Esophagus squamous epithelium (tissue), 5 donors: ENCODE measurements around the gene DNAJB6. TPM values are rescaled to one million over a fixed set of nuclear protein-coding genes. Genes with fewer than 3 reads are reported as not detected.

Experiments used
- DNase-seq: peaks from one replicate; lab custom pipeline; 2025; lab: John Stamatoyannopoulos, UW
- H3K27ac ChIP-seq, 4 donors: fragments of 200-600 bp; sonication (generic); one replicate each; pipeline ENCODE4 v1.5.1; 2016 to 2019; ENCODE audit warnings: mild to moderate bottlenecking in 1 of 4
- H3K27me3 ChIP-seq, 4 donors: fragments of 200-600 bp; sonication (generic); 1 replicate in 3 of 4; 2 replicates in 1 of 4; pipeline versions ENCODE4 v1.5.1 to v1.6.0; 2017 to 2021; ENCODE audit warnings: antibody characterized with exemption in 1 of 4
- H3K36me3 ChIP-seq, 3 donors: fragments of 200-600 bp; sonication (generic); one replicate each; pipeline ENCODE4 v1.5.1; 2016 to 2019
- H3K4me1 ChIP-seq, 3 donors: fragments of 200-600 bp; sonication (generic); one replicate each; pipeline ENCODE4 v1.5.1; 2017 to 2019
- H3K4me3 ChIP-seq, 4 donors: fragments of 200-600 bp; sonication (generic); 1 replicate in 3 of 4; 2 replicates in 1 of 4; pipeline ENCODE4 v1.5.1; 2016 to 2019; ENCODE audit warnings: mild to moderate bottlenecking in 2 of 4, moderate library complexity in 1 of 4
- H3K9me3 ChIP-seq, 3 donors: fragments of 200-600 bp; sonication (generic); one replicate each; pipeline ENCODE4 v1.5.1; 2016 to 2019
- POLR2A ChIP-seq, 4 donors: fragments of 450-650 bp; IDR thresholded peaks; one replicate each; pipeline ENCODE4 v1.6.1; 2017; ENCODE audit warnings: antibody characterized with exemption in 4 of 4, mild to moderate bottlenecking in 4 of 4, moderate library complexity in 3 of 4
- WGBS, 2 donors: methylation state at CpG; one replicate each; pipeline ENCODE4 v1.1.5; 2018; 5-methylcytosine and 5-hydroxymethylcytosine counted together
- intact Hi-C: fragments of 100-400 bp; cut with DNase I; formaldehyde crosslinking; loops from one replicate; pipeline ENCODE4 v1.15.0; 2022
- total RNA-seq, 4 donors: library from RNA; depleted of rRNA; stranded (reverse); fragments of >200 nt; gene quantifications; one replicate each; pipeline ENCODE4 v1.1.0, GENCODE V29; 2016
- TF ChIP-seq, protein P1 (sequence below), 6 experiments: fragments of 450-650 bp in 4 of 6; fragments of 200-600 bp in 2 of 6; sonication (generic) in 2 of 6; IDR thresholded peaks; one replicate each; pipeline ENCODE4 v1.5.1; 2016 to 2019; ENCODE audit warnings: antibody characterized with exemption in 6 of 6, mild to moderate bottlenecking in 4 of 6, moderate library complexity in 4 of 6
- donor health status: DM: yes; HTN: yes; CAD: no.

The DNAJB6 gene
- total RNA-seq, 4 donors from 2014 or later, result 96.5 to 193 (median 160) TPM

DNA sequence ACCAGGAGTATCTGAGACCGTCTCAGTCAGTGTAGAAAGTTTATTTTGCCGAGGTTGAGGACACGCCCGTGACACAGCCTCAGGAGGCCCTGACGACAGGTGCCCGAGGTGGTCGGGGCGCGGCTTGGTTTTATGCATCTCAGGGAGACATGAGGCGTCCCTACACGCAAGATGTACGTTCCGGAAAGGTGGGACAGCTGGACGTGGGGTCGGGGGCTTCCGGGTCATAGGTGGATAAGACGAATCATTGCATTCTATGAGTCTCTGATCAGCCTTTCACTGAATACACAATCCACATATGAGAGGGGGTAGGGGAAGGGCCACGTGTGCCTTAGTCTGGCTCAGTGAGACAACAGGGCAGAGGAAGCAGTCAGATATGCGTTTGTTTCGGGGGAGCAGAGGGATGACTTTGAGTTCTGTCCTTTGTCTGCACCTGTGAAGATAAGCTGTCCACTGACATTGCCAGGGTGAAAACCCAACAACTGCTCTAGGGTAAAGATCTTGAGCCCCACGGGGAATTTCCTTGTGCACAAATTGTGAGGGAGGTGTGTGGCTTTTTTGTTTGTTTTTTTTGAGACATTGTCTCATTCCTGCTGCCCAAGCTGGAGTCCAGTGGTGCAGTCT, 66.2 kb downstream of the DNAJB6 start:
- no peaks in the 10 kb centered on the region for H3K27me3 ChIP-seq
- 75 to 81% methylated on average over 10 to 13 of the region's 21 CpGs for WGBS, 2 donors
- H3K36me3 ChIP-seq, result peaks cover 0 to 86% (median 0%) of the 10 kb centered on the region in 3 donors
- no peak overlapping the region for H3K4me3 ChIP-seq
- H3K4me1 ChIP-seq, result peaks cover 0 to 12% (median 3%) of the 10 kb centered on the region in 3 donors
- TF ChIP-seq, protein P1, sequence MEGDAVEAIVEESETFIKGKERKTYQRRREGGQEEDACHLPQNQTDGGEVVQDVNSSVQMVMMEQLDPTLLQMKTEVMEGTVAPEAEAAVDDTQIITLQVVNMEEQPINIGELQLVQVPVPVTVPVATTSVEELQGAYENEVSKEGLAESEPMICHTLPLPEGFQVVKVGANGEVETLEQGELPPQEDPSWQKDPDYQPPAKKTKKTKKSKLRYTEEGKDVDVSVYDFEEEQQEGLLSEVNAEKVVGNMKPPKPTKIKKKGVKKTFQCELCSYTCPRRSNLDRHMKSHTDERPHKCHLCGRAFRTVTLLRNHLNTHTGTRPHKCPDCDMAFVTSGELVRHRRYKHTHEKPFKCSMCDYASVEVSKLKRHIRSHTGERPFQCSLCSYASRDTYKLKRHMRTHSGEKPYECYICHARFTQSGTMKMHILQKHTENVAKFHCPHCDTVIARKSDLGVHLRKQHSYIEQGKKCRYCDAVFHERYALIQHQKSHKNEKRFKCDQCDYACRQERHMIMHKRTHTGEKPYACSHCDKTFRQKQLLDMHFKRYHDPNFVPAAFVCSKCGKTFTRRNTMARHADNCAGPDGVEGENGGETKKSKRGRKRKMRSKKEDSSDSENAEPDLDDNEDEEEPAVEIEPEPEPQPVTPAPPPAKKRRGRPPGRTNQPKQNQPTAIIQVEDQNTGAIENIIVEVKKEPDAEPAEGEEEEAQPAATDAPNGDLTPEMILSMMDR (IDR thresholded peaks at IDR 0.05), result no peak
- no peak for TF ChIP-seq POLR2A (IDR thresholded peaks at IDR 0.05)
- intact Hi-C loops, result no loop called here
- no peaks in the 10 kb centered on the region for H3K9me3 ChIP-seq
- H3K27ac ChIP-seq, result no peak overlapping the region
- DNase-seq, result no peak

DNA sequence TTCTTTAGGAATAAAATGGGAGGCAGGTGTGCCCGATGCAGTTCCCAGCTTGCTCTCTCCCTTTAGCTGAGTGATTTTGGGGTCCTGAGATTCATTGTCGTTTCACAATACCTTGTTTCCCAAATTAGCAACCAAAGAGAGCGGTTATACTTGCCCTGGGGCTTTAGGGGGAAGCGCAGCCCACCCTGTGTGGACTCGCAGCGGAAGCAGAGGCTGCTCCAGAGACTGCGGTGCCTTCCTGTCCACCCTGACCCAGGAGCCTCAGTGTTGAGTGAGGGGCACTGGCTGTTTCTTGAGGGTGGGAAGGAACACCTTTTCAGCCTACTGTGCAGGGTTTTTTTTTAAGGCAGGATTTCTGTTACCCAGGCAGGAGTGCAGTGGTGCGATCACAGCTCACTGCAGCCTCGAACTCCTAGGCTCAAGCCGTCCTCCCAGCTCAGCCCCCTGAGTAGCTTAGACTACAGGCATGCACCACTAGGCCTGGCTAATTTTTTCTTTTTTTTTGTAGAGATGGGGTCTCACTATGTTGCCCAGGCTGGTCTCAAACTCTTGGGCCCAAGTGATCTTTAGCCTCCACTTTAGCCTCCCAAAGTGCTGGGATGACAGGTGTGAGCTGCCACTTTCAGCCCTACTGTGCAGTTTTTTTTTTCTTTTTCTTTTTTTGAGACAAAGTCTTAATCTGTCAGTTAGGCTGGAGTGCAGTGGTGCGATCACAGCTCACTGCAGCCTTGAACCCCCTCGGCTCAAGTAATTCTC, 67.0 kb downstream of the DNAJB6 start:
- peaks cover 0 to 6% (median 0%) of the 10 kb centered on the region in 3 donors for H3K4me1 ChIP-seq
- intact Hi-C loops, result no loop called here
- no peak overlapping the region for H3K27ac ChIP-seq
- no peak for DNase-seq
- no peaks in the 10 kb centered on the region for H3K27me3 ChIP-seq
- no peaks in the 10 kb centered on the region for H3K9me3 ChIP-seq
- H3K36me3 ChIP-seq, result peaks cover 0 to 88% (median 0%) of the 10 kb centered on the region in 3 donors
- 88 to 100% methylated on average over 3 to 11 of the region's 12 CpGs for WGBS, 2 donors
- H3K4me3 ChIP-seq, result no peak overlapping the region
- TF ChIP-seq POLR2A (IDR thresholded peaks at IDR 0.05), result no peak
- TF ChIP-seq, protein P1 (IDR thresholded peaks at IDR 0.05), result no peak

DNA sequence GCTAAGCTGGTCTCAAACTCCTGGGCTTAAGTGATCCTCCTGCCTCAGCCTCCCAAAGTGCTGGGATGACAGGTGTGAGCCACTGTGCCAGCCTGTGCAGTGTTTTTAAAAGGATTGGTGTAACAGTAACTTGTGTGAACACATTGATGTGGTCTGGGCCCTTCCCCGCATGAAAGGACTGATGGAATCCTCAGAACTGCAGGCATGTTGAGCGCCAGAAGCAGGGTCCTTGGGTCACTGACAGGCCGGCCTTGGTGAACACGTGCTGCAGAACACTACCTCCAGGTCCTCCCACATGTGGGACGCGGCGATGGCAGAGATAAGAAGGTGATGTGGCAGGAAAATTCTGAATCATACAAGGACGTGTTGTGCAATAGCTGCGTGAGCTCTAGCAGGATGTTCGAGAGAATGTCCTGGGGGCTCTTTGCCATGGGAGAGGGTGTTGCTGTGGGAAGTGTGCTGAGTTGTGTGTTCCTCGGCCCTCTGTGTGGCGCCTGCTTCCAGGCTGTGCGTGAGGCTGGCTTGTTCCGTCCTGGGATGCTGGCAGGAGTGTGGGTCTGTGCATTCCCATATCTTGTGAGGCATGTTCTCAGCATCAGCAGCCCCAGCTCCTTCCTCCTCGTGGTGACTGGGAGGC, 68.2 kb downstream of the DNAJB6 start:
- H3K27me3 ChIP-seq, result no peaks in the 10 kb centered on the region
- H3K4me3 ChIP-seq, result no peak overlapping the region
- H3K9me3 ChIP-seq, result no peaks in the 10 kb centered on the region
- no peak for TF ChIP-seq POLR2A (IDR thresholded peaks at IDR 0.05)
- TF ChIP-seq, protein P1 (IDR thresholded peaks at IDR 0.05), result no peak
- WGBS, 2 donors, result 31 to 56% methylated on average over 11 to 14 of the region's 15 CpGs
- peaks cover under 1 to 88% (median 8%) of the 10 kb centered on the region in 3 donors for H3K36me3 ChIP-seq
- DNase-seq, result no peak
- intact Hi-C loops, result no loop called here
- H3K4me1 ChIP-seq, result no peaks in the 10 kb centered on the region
- H3K27ac ChIP-seq, result no peak overlapping the region

DNA sequence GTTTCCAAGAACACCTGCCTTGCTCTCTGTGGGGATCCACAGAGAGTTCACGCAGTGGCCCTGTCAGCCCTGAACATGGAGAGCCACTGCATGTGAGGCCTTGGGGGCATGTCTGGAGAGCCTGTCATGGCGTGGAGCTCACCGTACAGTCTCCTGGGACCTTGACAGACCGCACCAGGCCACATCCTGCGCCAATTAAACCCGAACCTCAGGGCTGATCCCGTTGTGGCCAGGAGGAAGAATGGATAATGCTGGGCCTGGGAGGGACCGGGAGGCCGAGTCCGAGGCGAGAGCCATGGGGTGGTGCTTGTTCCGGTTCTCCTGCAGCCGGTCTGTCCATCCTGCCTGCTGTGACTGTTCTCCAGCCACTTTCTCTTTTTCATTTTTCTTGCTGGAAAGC, 68.7 kb downstream of the DNAJB6 start:
- WGBS, 2 donors, result 88 to 100% methylated on average over 1 to 12 of the region's 13 CpGs
- no peaks in the 10 kb centered on the region for H3K4me1 ChIP-seq
- no peak overlapping the region for H3K4me3 ChIP-seq
- H3K9me3 ChIP-seq, result no peaks in the 10 kb centered on the region
- no peak for DNase-seq
- intact Hi-C loops, result no loop called here
- no peaks in the 10 kb centered on the region for H3K27me3 ChIP-seq
- H3K36me3 ChIP-seq, result peaks cover 6 to 88% (median 13%) of the 10 kb centered on the region in 3 donors
- H3K27ac ChIP-seq, result no peak overlapping the region
- no peak for TF ChIP-seq POLR2A (IDR thresholded peaks at IDR 0.05)
- TF ChIP-seq, protein P1 (IDR thresholded peaks at IDR 0.05), result no peak
